Loucy (cell line): Measurements from ENCODE around the gene S1PR1.

Source experiments
- EZH2phosphoT487 ChIP-seq: fragments of 200-600 bp; IDR thresholded peaks from 2 replicates; pipeline ENCODE4 v1.6.1; 2018; ENCODE audit warnings: antibody characterized with exemption, mild to moderate bottlenecking, moderate library complexity, borderline replicate concordance
- TF ChIP-seq, protein P1 (sequence below): fragments of 200-600 bp; sonication (generic); conservative IDR thresholded peaks from 2 replicates; pipeline ENCODE4 v1.5.1; 2014; ENCODE audit warnings: mild to moderate bottlenecking, antibody characterized with exemption, low read length

DNA sequence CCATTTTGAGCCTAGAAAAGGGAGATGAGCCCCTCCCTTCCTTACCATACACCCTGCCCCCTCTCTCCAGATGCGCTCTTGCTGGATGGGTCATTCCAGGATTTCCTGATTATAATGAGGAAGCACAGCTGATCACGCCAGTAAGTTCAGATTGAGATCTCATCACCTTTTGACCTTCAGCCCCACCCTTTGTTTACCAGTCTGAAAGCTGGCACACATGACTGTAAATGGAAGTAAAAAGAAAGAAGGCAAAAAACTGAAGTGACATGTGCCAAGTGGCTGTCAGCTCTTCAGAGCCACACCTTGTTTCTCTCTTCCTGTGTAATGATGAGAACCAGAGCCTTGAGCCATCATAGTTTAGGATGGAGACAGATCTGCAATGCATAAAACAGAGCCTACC, 27.9 kb downstream of the S1PR1 start:
- TF ChIP-seq, protein P1, sequence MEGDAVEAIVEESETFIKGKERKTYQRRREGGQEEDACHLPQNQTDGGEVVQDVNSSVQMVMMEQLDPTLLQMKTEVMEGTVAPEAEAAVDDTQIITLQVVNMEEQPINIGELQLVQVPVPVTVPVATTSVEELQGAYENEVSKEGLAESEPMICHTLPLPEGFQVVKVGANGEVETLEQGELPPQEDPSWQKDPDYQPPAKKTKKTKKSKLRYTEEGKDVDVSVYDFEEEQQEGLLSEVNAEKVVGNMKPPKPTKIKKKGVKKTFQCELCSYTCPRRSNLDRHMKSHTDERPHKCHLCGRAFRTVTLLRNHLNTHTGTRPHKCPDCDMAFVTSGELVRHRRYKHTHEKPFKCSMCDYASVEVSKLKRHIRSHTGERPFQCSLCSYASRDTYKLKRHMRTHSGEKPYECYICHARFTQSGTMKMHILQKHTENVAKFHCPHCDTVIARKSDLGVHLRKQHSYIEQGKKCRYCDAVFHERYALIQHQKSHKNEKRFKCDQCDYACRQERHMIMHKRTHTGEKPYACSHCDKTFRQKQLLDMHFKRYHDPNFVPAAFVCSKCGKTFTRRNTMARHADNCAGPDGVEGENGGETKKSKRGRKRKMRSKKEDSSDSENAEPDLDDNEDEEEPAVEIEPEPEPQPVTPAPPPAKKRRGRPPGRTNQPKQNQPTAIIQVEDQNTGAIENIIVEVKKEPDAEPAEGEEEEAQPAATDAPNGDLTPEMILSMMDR: no peak
- no peak for TF ChIP-seq EZH2phosphoT487
